ENCODE measurements around the gene NAA60.
"Not testable (repeated sequence)": the region's sequence is repeated elsewhere in the genome, so short reads cannot be mapped to it uniquely, and the experiment has no call there.

NAA60 gene

GRCh38 chr16:3484318-3485096, 41.0 kb downstream of the NAA60 start:
- no peak for DNase-seq

GRCh38 chr16:3485097-3485745, 41.7 kb downstream of the NAA60 start:
- no peak for DNase-seq

GRCh38 chr16:3485821-3486505, 42.5 kb downstream of the NAA60 start:
- no peak for DNase-seq

GRCh38 chr16:3486506-3487215, 43.2 kb downstream of the NAA60 start:
- DNase-seq: no peak

GRCh38 chr16:3487521-3488410, 44.3 kb downstream of the NAA60 start:
- no peak for DNase-seq

GRCh38 chr16:3488801-3489200, 45.3 kb downstream of the NAA60 start:
- DNase-seq: no peak

- no peak for DNase-seq
Observed at GRCh38 chr16:3490911-3491629, 47.6 kb downstream of the NAA60 start.

GRCh38 chr16:3492356-3492755, 48.9 kb downstream of the NAA60 start:
- DNase-seq: no peak

GRCh38 chr16:3494386-3494973, 51.0 kb downstream of the NAA60 start:
- no peak for DNase-seq

GRCh38 chr16:3495176-3495575, 51.7 kb downstream of the NAA60 start, which contains the start of gene C16orf90:
TSS of gene C16orf90 (minus strand) at chr16:3495489. CDS start at chr16:3495421, 68 bp downstream.
- DNase-seq: no peak

- no peak for DNase-seq
Observed at GRCh38 chr16:3496386-3496785, 52.9 kb downstream of the NAA60 start.

GRCh38 chr16:3497771-3498170, 54.3 kb downstream of the NAA60 start:
- no peak for DNase-seq

- no peak for DNase-seq
Observed at GRCh38 chr16:3498988-3499387, 55.5 kb downstream of the NAA60 start.

- not testable (repeated sequence) for DNase-seq
Observed at GRCh38 chr16:3501412-3501761, 57.9 kb downstream of the NAA60 start.

- DNase-seq: no peak
Observed at GRCh38 chr16:3501783-3502400, 58.4 kb downstream of the NAA60 start.

GRCh38 chr16:3503523-3503922, 60.0 kb downstream of the NAA60 start:
- no peak for DNase-seq

GRCh38 chr16:3508736-3509135, 65.3 kb downstream of the NAA60 start:
- DNase-seq: no peak

GRCh38 chr16:3509470-3509928, 66.0 kb downstream of the NAA60 start:
- no peak for DNase-seq

- no peak for DNase-seq
Observed at GRCh38 chr16:3510416-3510815, 66.9 kb downstream of the NAA60 start.

Measured in EL (cell line).